ENCODE measurements around the gene PRKACG.

DNA sequence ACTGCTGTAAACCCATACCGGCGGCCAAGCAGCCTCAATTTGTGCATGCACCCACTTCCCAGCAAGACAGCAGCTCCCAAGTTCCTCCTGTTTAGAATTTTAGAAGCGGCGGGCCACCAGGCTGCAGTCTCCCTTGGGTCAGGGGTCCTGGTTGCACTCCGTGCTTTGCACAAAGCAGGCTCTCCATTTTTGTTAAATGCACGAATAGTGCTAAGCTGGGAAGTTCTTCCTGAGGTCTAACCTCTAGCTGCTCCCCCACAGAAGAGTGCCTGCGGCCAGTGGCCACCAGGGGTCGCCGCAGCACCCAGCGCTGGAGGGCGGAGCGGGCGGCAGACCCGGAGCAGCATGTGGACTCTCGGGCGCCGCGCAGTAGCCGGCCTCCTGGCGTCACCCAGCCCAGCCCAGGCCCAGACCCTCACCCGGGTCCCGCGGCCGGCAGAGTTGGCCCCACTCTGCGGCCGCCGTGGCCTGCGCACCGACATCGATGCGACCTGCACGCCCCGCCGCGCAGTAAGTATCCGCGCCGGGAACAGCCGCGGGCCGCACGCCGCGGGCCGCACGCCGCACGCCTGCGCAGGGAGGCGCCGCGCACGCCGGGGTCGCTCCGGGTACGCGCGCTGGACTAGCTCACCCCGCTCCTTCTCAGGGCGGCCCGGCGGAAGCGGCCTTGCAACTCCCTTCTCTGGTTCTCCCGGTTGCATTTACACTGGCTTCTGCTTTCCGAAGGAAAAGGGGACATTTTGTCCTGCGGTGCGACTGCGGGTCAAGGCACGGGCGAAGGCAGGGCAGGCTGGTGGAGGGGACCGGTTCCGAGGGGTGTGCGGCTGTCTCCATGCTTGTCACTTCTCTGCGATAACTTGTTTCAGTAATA is 21.8 kb upstream of the PRKACG start, which contains the start of gene FXN:
- TF ChIP-seq EZH2 (IDR thresholded peaks at IDR 0.05; ENCODE audit: borderline replicate concordance, low read length), result no peak
- TF ChIP-seq, protein P1, sequence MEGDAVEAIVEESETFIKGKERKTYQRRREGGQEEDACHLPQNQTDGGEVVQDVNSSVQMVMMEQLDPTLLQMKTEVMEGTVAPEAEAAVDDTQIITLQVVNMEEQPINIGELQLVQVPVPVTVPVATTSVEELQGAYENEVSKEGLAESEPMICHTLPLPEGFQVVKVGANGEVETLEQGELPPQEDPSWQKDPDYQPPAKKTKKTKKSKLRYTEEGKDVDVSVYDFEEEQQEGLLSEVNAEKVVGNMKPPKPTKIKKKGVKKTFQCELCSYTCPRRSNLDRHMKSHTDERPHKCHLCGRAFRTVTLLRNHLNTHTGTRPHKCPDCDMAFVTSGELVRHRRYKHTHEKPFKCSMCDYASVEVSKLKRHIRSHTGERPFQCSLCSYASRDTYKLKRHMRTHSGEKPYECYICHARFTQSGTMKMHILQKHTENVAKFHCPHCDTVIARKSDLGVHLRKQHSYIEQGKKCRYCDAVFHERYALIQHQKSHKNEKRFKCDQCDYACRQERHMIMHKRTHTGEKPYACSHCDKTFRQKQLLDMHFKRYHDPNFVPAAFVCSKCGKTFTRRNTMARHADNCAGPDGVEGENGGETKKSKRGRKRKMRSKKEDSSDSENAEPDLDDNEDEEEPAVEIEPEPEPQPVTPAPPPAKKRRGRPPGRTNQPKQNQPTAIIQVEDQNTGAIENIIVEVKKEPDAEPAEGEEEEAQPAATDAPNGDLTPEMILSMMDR (conservative IDR thresholded peaks at IDR 0.05 in 1 of 2, IDR thresholded peaks at IDR 0.05 in 1 of 2; ENCODE audit: extremely low read depth in 1 of 2, insufficient read depth in 1 of 2, low read depth in 1 of 2, low read length in 2 of 2), result peak; percentile 92 to 99
